ENCODE results near the gene RPP40. TPM values are rescaled to one million over a fixed set of nuclear protein-coding genes. Genes with fewer than 3 reads are reported as not detected.

Gene RPP40
- total RNA-seq, 1 donor from 2014 or later = 6.2 TPM

- Mint-ChIP-seq H3K27ac (ENCODE audit: unreplicated experiment) (no peak overlapping the region), H3K4me3 (ENCODE audit: unreplicated experiment) (no peak overlapping the region), H3K9me3 (ENCODE audit: low read depth) (peaks cover 12% of the 10 kb centered on the region), H3K4me1 (ENCODE audit: low read depth) (no peaks in the 10 kb centered on the region), H3K36me3 (ENCODE audit: low read depth) (peaks cover 11% of the 10 kb centered on the region), H3K27me3 (ENCODE audit: low read depth) (no peaks in the 10 kb centered on the region)
- TF ChIP-seq CTCF (IDR thresholded peaks at IDR 0.05) = no peak
- DNase-seq (ENCODE audit: low spot score) = no peak
Measured at GRCh38 chr6:5045416-5045815, 41.6 kb upstream of the RPP40 start.

- no peak for DNase-seq (ENCODE audit: low spot score)
- Mint-ChIP-seq H3K27ac (ENCODE audit: unreplicated experiment) (no peak overlapping the region), H3K36me3 (ENCODE audit: low read depth) (peaks cover 11% of the 10 kb centered on the region), H3K4me3 (ENCODE audit: unreplicated experiment) (no peak overlapping the region), H3K9me3 (ENCODE audit: low read depth) (peaks cover 7% of the 10 kb centered on the region), H3K4me1 (ENCODE audit: low read depth) (no peaks in the 10 kb centered on the region), H3K27me3 (ENCODE audit: low read depth) (no peaks in the 10 kb centered on the region)
- no peak for TF ChIP-seq CTCF (IDR thresholded peaks at IDR 0.05)
Measured at GRCh38 chr6:5044866-5045265, 41.0 kb upstream of the RPP40 start.

- H3K36me3 Mint-ChIP-seq (ENCODE audit: low read depth) = peaks cover 7% of the 10 kb centered on the region
- no peak overlapping the region for H3K27ac Mint-ChIP-seq (ENCODE audit: unreplicated experiment)
- no peak overlapping the region for H3K4me3 Mint-ChIP-seq (ENCODE audit: unreplicated experiment)
- no peaks in the 10 kb centered on the region for H3K27me3 Mint-ChIP-seq (ENCODE audit: low read depth)
- no peak for DNase-seq (ENCODE audit: low spot score)
- TF ChIP-seq CTCF (IDR thresholded peaks at IDR 0.05) = no peak
- H3K4me1 Mint-ChIP-seq (ENCODE audit: low read depth) = no peaks in the 10 kb centered on the region
- H3K9me3 Mint-ChIP-seq (ENCODE audit: low read depth) = no peaks in the 10 kb centered on the region
Measured at GRCh38 chr6:5042436-5042835, 38.6 kb upstream of the RPP40 start.

GRCh38 chr6:5041955-5042354, 38.1 kb upstream of the RPP40 start:
- H3K9me3 Mint-ChIP-seq (ENCODE audit: low read depth) = no peaks in the 10 kb centered on the region
- DNase-seq (ENCODE audit: low spot score) = no peak
- H3K36me3 Mint-ChIP-seq (ENCODE audit: low read depth) = peaks cover 5% of the 10 kb centered on the region
- H3K27me3 Mint-ChIP-seq (ENCODE audit: low read depth) = no peaks in the 10 kb centered on the region
- no peak overlapping the region for H3K27ac Mint-ChIP-seq (ENCODE audit: unreplicated experiment)
- no peak for TF ChIP-seq CTCF (IDR thresholded peaks at IDR 0.05)
- H3K4me1 Mint-ChIP-seq (ENCODE audit: low read depth) = no peaks in the 10 kb centered on the region
- no peak overlapping the region for H3K4me3 Mint-ChIP-seq (ENCODE audit: unreplicated experiment)

- H3K27me3 Mint-ChIP-seq (ENCODE audit: low read depth) = no peaks in the 10 kb centered on the region
- H3K4me1 Mint-ChIP-seq (ENCODE audit: low read depth) = peaks cover 19% of the 10 kb centered on the region
- H3K27ac Mint-ChIP-seq (ENCODE audit: unreplicated experiment) = peak overlapping the region; percentile 64
- no peaks in the 10 kb centered on the region for H3K36me3 Mint-ChIP-seq (ENCODE audit: low read depth)
- H3K4me3 Mint-ChIP-seq (ENCODE audit: unreplicated experiment) = no peak overlapping the region
- peak; percentile 36 for TF ChIP-seq CTCF (IDR thresholded peaks at IDR 0.05)
- H3K9me3 Mint-ChIP-seq (ENCODE audit: low read depth) = no peaks in the 10 kb centered on the region
- DNase-seq (ENCODE audit: low spot score) = no peak
Measured at GRCh38 chr6:5036269-5036668, 32.4 kb upstream of the RPP40 start.

All from chondrocyte (in vitro differentiated cells).